Cardiac muscle cell (in vitro differentiated cells and primary cell): Measurements from ENCODE around the gene CEP68. TPM values are rescaled to one million over a fixed set of nuclear protein-coding genes. Genes with fewer than 3 reads are reported as not detected.

Experiments
- DNase-seq, 2 donors: peaks; one replicate each; pipeline versions ENCODE4 v3.0.0 to v3.0.0-alpha.2; 2010 to 2017; ENCODE audit warnings: low read depth in 1 of 2, low spot score in 1 of 2
- H3K27ac ChIP-seq: fragments of 200-600 bp; sonication (generic); 2 replicates; pipeline ENCODE4 v1.5.1; 2016
- H3K27me3 ChIP-seq: fragments of 200-600 bp; sonication (generic); 2 replicates; pipeline ENCODE4 v1.6.0; 2016; ENCODE audit warnings: control low read depth
- H3K36me3 ChIP-seq: fragments of 200-600 bp; sonication (generic); 2 replicates; pipeline ENCODE4 v1.5.1; 2016; ENCODE audit warnings: control low read depth
- H3K4me1 ChIP-seq: fragments of 200-600 bp; sonication (generic); 2 replicates; pipeline ENCODE4 v1.8.1; 2017; ENCODE audit warnings: low read depth, mild to moderate bottlenecking, mixed run types
- H3K4me3 ChIP-seq: fragments of 200-600 bp; sonication (generic); 2 replicates; pipeline ENCODE4 v1.5.1; 2016; ENCODE audit warnings: mild to moderate bottlenecking
- H3K9me3 ChIP-seq: fragments of 200-600 bp; sonication (generic); 2 replicates; pipeline ENCODE4 v1.5.1; 2017; ENCODE audit warnings: low read depth, mild to moderate bottlenecking, control low read depth
- polyA plus RNA-seq: library from polyadenylated mRNA; unstranded; fragments of >200 nt; fragmentation: Nextera tagmentation; extraction: Ambion mirVana; gene quantifications from 2 replicates; pipeline ENCODE4 v1.2.1, GENCODE V29; 2016
- total RNA-seq: library from RNA; depleted of rRNA; stranded (reverse); fragments of >200 nt; gene quantifications from 2 replicates; pipeline ENCODE4 v1.2.3, GENCODE V29; 2016
- TF ChIP-seq, protein P1 (sequence below): IDR thresholded peaks from 2 replicates; pipeline ENCODE4 v1.5.1; 2012; ENCODE audit warnings: low read depth, mild to moderate bottlenecking, low read length

CEP68 gene
- total and polyA plus RNA-seq, 2 experiments from 2014 or later = 17.6 to 28.3 TPM

DNA sequence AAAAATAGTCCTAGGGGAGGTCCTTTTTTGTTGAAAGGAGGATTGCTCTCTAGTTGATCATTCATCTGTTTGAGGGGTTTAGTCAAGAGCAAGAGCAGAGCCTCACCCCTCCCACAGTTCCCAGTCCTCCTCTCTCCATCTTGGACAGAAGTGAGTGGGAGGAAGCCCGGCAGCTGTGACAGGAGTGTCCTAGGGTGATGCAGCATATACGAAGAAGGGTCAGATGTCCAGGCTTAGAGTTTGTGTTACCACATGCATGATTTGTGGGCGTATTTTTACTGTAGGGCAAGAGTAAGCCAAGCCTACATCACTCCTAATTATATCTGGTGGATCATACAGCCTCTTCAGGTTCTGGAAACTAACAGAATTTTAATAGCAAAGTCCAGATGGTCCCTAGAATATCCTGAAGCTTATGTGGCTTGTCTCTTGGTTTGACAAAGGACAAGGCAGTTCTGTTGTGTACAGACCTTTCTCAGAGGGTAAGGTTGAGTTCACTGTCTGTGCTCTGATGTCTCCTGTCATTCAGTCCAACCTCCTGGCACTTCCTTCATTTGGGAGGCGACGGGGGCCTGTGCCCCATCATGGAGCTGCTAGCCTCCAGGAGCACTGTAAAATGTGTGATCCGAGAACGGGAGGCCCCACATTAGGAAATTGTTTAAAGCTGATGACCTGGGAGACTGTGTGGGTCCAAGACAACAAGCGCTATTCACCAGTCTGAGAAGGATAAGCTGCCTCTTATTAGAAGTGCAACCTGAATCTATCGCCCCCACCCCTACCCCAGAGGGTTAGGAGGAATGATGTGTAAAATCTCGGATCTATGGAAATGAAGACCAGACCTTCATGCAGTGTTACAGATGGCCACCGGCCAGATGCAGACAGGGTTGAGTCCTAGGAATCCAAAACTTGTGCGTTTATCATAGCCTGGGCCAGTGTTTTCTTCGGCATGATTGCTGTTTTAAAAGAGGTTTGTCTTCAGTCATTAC, 6.9 kb downstream of the CEP68 start:
- Histone ChIP-seq H3K4me3 (no peak overlapping the region), H3K36me3 (no peaks in the 10 kb centered on the region), H3K27me3 (no peaks in the 10 kb centered on the region), H3K4me1 (peaks cover 12% of the 10 kb centered on the region), H3K27ac (no peak overlapping the region), H3K9me3 (no peaks in the 10 kb centered on the region)
- peak in 1 of 2 donors; percentile 66 for DNase-seq
- TF ChIP-seq, protein P1, sequence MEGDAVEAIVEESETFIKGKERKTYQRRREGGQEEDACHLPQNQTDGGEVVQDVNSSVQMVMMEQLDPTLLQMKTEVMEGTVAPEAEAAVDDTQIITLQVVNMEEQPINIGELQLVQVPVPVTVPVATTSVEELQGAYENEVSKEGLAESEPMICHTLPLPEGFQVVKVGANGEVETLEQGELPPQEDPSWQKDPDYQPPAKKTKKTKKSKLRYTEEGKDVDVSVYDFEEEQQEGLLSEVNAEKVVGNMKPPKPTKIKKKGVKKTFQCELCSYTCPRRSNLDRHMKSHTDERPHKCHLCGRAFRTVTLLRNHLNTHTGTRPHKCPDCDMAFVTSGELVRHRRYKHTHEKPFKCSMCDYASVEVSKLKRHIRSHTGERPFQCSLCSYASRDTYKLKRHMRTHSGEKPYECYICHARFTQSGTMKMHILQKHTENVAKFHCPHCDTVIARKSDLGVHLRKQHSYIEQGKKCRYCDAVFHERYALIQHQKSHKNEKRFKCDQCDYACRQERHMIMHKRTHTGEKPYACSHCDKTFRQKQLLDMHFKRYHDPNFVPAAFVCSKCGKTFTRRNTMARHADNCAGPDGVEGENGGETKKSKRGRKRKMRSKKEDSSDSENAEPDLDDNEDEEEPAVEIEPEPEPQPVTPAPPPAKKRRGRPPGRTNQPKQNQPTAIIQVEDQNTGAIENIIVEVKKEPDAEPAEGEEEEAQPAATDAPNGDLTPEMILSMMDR = no peak

DNA sequence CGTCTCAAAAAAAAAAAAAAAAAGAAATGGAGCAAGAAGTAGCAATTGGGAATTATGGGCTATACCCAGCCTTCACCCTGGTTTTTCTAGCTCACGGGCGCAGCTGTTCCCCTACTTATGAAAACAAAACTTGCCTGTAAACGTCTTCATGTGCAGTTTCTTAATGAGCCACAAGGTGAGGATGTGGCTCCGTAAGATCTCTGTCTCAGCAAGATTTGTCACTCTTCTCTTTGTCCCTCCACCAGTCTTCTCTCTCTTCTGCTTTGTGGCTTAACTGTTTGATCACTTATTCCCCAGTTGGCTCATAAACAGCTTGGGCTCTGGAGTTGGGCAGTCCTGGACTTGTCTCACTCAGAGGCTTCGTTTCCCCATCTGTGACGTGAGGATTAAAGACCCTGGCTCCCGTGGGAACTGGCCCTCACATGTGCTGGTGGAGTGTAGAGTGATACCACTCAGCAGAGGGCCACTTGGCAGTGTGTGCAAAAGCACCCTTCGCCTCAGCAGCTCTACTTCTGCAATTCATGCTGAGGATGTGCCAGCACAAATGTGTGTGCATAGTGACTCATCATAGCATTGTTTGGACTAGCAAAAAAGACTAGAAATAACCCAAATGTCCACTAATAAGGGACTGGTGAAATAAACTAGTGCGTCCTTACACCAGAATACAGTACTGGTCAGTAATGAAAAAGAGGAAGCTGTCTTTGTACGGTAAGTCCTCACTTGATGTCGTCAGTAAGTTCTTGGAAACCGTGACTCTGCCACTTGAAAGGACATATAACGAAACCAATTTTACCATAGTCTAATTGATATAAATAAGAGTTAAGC, 8.7 kb downstream of the CEP68 start:
- Histone ChIP-seq H3K27ac (no peak overlapping the region), H3K4me3 (no peak overlapping the region), H3K4me1 (no peaks in the 10 kb centered on the region), H3K36me3 (peaks cover 5% of the 10 kb centered on the region), H3K27me3 (no peaks in the 10 kb centered on the region), H3K9me3 (no peaks in the 10 kb centered on the region)
- DNase-seq = peak; percentile 35 to 92
- TF ChIP-seq, protein P1 = peak; percentile 57

DNA sequence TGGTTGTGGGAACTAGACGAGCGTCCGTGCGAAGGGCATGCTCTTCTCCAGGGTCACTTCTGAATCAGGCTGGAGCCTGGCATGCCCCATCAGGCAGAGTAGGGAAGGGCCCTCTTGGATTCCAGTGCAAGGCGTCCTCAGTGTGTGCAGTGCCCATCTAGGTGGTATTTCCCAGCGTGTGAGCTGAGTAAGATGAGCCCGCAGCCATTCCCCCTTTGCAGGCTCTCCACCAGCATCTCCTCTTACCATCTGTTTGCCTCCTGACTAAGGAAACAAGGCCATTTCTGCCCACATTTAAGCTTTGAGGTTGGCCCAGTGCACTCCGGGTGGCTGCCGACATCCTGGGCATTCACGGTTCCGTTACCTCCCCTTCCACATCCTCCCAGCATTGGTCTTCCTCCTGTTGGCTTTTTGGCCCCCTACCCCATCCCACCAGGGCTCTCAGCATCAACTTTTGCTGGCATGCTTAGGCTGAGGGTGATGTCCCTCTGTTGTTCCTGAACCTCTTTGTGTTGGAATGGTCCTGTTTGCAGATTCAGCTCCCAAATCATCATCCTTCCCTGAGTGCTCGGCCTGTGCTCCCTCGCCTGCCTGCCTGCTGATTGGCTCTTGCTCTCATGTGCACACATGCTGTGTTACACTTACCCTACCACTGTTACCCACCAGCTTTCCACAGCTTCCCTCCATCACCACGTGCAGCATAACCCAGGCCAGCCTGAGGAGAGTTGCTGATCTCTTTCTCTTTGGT, 11.8 kb downstream of the CEP68 start:
- H3K9me3 ChIP-seq = no peaks in the 10 kb centered on the region
- H3K4me3 ChIP-seq = no peak overlapping the region
- H3K36me3 ChIP-seq = peaks cover 17% of the 10 kb centered on the region
- DNase-seq = no peak
- H3K27ac ChIP-seq = no peak overlapping the region
- TF ChIP-seq, protein P1 = no peak
- no peaks in the 10 kb centered on the region for H3K4me1 ChIP-seq
- no peaks in the 10 kb centered on the region for H3K27me3 ChIP-seq

DNA sequence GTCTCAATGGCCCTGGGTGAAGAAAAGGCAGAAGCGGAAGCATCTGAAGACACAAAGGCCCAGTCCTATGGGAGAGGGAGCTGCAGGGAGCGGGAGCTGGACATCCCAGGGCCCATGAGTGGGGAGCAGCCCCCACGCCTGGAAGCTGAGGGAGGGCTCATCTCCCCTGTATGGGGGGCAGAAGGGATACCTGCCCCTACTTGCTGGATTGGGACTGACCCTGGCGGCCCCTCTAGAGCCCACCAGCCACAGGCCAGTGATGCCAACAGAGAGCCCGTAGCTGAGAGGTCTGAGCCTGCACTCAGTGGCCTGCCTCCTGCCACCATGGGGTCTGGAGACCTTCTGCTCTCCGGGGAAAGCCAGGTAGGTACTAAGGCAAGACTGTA, 13.2 kb downstream of the CEP68 start:
- DNase-seq = no peak
- Histone ChIP-seq H3K4me3 (no peak overlapping the region), H3K36me3 (peaks cover 21% of the 10 kb centered on the region), H3K27me3 (no peaks in the 10 kb centered on the region), H3K27ac (no peak overlapping the region), H3K4me1 (no peaks in the 10 kb centered on the region), H3K9me3 (no peaks in the 10 kb centered on the region)
- TF ChIP-seq, protein P1 = no peak
